Keratinocyte (primary cell): ENCODE data around the gene RIF1. TPM values are rescaled to one million over a fixed set of nuclear protein-coding genes. Genes with fewer than 3 reads are reported as not detected.

Source experiments
- DNase-seq: peaks from one replicate; pipeline ENCODE4 v3.0.0-alpha.2; 2011; ENCODE audit warnings: low read depth, missing footprints, low spot score
- FAIRE-seq: peaks from 2 replicates; lab custom pipeline; 2011; peaks lifted over from hg19 to GRCh38; lab: Jason Lieb, UNC
- H2AFZ ChIP-seq: 2 replicates; pipeline ENCODE4 v1.6.0; 2012; ENCODE audit warnings: low read length, control low read depth, inconsistent platforms; ENCODE audit not compliant: control insufficient read depth
- H3K27ac ChIP-seq: 2 replicates; pipeline ENCODE4 v1.5.1; 2011; ENCODE audit warnings: low read length; ENCODE audit not compliant: control insufficient read depth, insufficient read depth
- H3K27me3 ChIP-seq: 3 replicates; pipeline ENCODE4 v1.6.0; 2011; ENCODE audit warnings: low read length; ENCODE audit not compliant: control insufficient read depth, insufficient read depth; ENCODE audit errors: extremely low read depth
- H3K36me3 ChIP-seq, 2 experiments: 2 replicates in 1 of 2; 3 replicates in 1 of 2; pipeline ENCODE4 v1.5.1; 2011; ENCODE audit warnings: low read length in 2 of 2, mild to moderate bottlenecking in 1 of 2; ENCODE audit not compliant: control insufficient read depth in 2 of 2, insufficient read depth in 2 of 2; ENCODE audit errors: extremely low read depth in 1 of 2
- H3K4me1 ChIP-seq: 3 replicates; pipeline ENCODE4 v1.5.1; 2011; ENCODE audit warnings: low read length; ENCODE audit not compliant: control insufficient read depth, insufficient read depth; ENCODE audit errors: extremely low read depth
- H3K4me2 ChIP-seq: 3 replicates; pipeline ENCODE4 v1.6.0; 2011; ENCODE audit warnings: low read depth, low read length; ENCODE audit not compliant: control insufficient read depth, insufficient read depth; ENCODE audit errors: extremely low read depth
- H3K4me3 ChIP-seq, 3 experiments: fragments of 200-600 bp in 1 of 3; sonication (generic) in 1 of 3; 2 replicates in 2 of 3; 3 replicates in 1 of 3; pipeline ENCODE4 v1.5.1; 2011 to 2016; ENCODE audit warnings: low read length in 3 of 3, mild to moderate bottlenecking in 3 of 3, control low read depth in 2 of 3, inconsistent platforms in 1 of 3, low read depth in 1 of 3, mixed read lengths in 1 of 3, mixed run types in 1 of 3, moderate library complexity in 1 of 3; ENCODE audit not compliant: control insufficient read depth in 2 of 3, insufficient read depth in 2 of 3; ENCODE audit errors: extremely low read depth in 1 of 3
- H3K79me2 ChIP-seq: 2 replicates; pipeline ENCODE4 v1.6.0; 2012; ENCODE audit warnings: low read length; ENCODE audit not compliant: control insufficient read depth, insufficient read depth
- H3K9ac ChIP-seq: 3 replicates; pipeline ENCODE4 v1.6.0; 2011; ENCODE audit warnings: low read length; ENCODE audit not compliant: control insufficient read depth, insufficient read depth; ENCODE audit errors: extremely low read depth
- H3K9me1 ChIP-seq: 3 replicates; pipeline ENCODE4 v1.6.0; 2011; ENCODE audit warnings: low read length; ENCODE audit not compliant: control insufficient read depth, insufficient read depth; ENCODE audit errors: extremely low read depth
- H3K9me3 ChIP-seq: 2 replicates; pipeline ENCODE4 v1.5.1; 2012; ENCODE audit warnings: low read depth, low read length; ENCODE audit not compliant: control insufficient read depth
- H4K20me1 ChIP-seq: 3 replicates; pipeline ENCODE4 v1.6.0; 2011; ENCODE audit warnings: low read length; ENCODE audit not compliant: control insufficient read depth, insufficient read depth; ENCODE audit errors: extremely low read depth
- EZH2 ChIP-seq: IDR thresholded peaks from one replicate; pipeline ENCODE4 v1.6.1; 2012; ENCODE audit warnings: inconsistent platforms, mild to moderate bottlenecking, low read length, moderate library complexity
- dilution Hi-C: fragments of 300-500 bp; cut with MboI; formaldehyde crosslinking; loops from one replicate; pipeline ENCODE4 v1.7.0; 2020; ENCODE audit warnings: low sequenced_read_pairs; ENCODE audit not compliant: extremely low pct_ligation_motif_present
- polyA plus RNA-seq, 5 experiments: library from polyadenylated mRNA; depleted of rRNA in 3 of 5; stranded (reverse) in 3 of 5; stranded (forward) in 1 of 5; unstranded in 1 of 5; fragments of >200 nt; gene quantifications; 1 replicate in 1 of 5; 2 replicates in 3 of 5; 3 replicates in 1 of 5; pipeline versions ENCODE4 v1.2.1 to v1.2.3, GENCODE V29; 2011 to 2012; ENCODE audit warnings: missing spikeins in 2 of 5, low read depth in 1 of 5, low replicate concordance in 1 of 5
- TF ChIP-seq, protein P1 (sequence below), 3 experiments: IDR thresholded peaks in 1 of 3; conservative IDR thresholded peaks in 1 of 3; optimal IDR thresholded peaks in 1 of 3; 2 replicates in 2 of 3; 3 replicates in 1 of 3; pipeline versions ENCODE3 to v1.5.1; 2011; ENCODE audit warnings: low read length in 3 of 3, mild to moderate bottlenecking in 3 of 3, moderate library complexity in 2 of 3, control low read depth in 1 of 3, inconsistent platforms in 1 of 3; ENCODE audit not compliant: insufficient read depth in 2 of 3; ENCODE audit errors: extremely low read depth in 1 of 3

RIF1 gene
- polyA plus RNA-seq, 1 donor (not counting 4 experiments of a cell fraction or from before 2014, with no cell fraction given), result 11.5 TPM

DNA sequence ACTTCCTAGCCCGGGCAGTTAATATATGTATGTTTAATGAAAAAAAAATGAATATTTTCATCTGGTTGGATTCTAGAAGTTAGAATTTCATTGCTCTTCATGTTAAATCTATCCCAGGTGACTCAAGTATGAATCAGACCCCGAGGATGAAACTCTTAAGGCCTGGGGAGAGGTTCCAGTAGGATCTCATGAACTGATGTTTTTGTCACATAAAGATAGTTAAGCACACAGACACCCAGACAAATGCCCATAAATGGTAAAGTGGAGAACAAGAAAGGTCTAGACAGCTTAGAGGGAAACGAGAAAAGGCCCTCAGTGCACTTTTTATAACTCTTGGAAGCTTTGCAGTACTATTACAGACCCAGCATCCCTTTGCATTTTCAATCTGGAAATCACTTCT is 114.1 kb downstream of the RIF1 start:
- dilution Hi-C loops, result no loop called here
- FAIRE-seq, result no peak
- TF ChIP-seq, protein P1, sequence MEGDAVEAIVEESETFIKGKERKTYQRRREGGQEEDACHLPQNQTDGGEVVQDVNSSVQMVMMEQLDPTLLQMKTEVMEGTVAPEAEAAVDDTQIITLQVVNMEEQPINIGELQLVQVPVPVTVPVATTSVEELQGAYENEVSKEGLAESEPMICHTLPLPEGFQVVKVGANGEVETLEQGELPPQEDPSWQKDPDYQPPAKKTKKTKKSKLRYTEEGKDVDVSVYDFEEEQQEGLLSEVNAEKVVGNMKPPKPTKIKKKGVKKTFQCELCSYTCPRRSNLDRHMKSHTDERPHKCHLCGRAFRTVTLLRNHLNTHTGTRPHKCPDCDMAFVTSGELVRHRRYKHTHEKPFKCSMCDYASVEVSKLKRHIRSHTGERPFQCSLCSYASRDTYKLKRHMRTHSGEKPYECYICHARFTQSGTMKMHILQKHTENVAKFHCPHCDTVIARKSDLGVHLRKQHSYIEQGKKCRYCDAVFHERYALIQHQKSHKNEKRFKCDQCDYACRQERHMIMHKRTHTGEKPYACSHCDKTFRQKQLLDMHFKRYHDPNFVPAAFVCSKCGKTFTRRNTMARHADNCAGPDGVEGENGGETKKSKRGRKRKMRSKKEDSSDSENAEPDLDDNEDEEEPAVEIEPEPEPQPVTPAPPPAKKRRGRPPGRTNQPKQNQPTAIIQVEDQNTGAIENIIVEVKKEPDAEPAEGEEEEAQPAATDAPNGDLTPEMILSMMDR (optimal IDR thresholded peaks at IDR 0.05 in 1 of 3, IDR thresholded peaks at IDR 0.05 in 1 of 3, conservative IDR thresholded peaks at IDR 0.05 in 1 of 3; ENCODE audit: extremely low read depth in 1 of 3, insufficient read depth in 2 of 3, low read length in 3 of 3), result no peak
- no peak for TF ChIP-seq EZH2
- no peaks in the 10 kb centered on the region for H3K9me3 ChIP-seq
- no peak overlapping the region for H3K9ac ChIP-seq
- no peaks in the 10 kb centered on the region for H3K27me3 ChIP-seq
- H2AFZ ChIP-seq, result no peak overlapping the region
- H3K27ac ChIP-seq, result no peak overlapping the region
- H4K20me1 ChIP-seq, result no peaks in the 10 kb centered on the region
- DNase-seq, result no peak
- no peak overlapping the region for H3K4me3 ChIP-seq
- no peak overlapping the region for H3K4me2 ChIP-seq
- no peaks in the 10 kb centered on the region for H3K4me1 ChIP-seq
- H3K9me1 ChIP-seq, result no peaks in the 10 kb centered on the region
- no peaks in the 10 kb centered on the region for H3K79me2 ChIP-seq
- H3K36me3 ChIP-seq, result no peaks in the 10 kb centered on the region

DNA sequence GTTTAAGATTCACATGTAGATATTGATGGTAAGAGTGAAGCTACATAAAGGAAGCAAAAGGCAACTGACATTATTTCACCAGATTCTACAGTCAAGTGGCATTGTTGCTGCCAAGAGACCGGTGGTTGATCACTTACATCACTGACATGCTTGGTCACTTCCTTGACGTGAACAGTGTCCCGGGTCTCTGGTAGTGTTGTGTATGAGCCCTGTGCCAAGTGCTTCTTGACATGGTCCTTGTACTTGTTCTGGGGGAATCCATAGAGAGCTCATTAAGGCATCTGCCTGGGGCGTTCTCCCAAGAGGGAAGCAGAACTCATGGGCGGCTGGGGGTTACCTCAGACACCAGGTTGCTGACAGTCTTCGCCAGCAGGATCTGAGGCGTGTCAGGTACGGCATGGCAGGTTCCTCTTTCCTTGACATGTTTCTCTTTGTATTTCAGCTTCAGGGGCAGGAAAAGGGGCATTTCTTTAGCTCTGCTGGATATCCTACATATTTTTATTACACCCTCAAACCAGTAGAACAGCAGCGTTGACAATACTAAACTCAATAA is 116.2 kb downstream of the RIF1 start:
- no peaks in the 10 kb centered on the region for H3K27me3 ChIP-seq
- H3K9me3 ChIP-seq, result no peaks in the 10 kb centered on the region
- no peak overlapping the region for H3K4me2 ChIP-seq
- no peak overlapping the region for H3K9ac ChIP-seq
- no peaks in the 10 kb centered on the region for H4K20me1 ChIP-seq
- DNase-seq (no peak), FAIRE-seq (no peak)
- dilution Hi-C loops, result no loop called here
- H3K4me1 ChIP-seq, result no peaks in the 10 kb centered on the region
- TF ChIP-seq, protein P1 (optimal IDR thresholded peaks at IDR 0.05 in 1 of 3, IDR thresholded peaks at IDR 0.05 in 1 of 3, conservative IDR thresholded peaks at IDR 0.05 in 1 of 3; ENCODE audit: extremely low read depth in 1 of 3, insufficient read depth in 2 of 3, low read length in 3 of 3), result no peak
- TF ChIP-seq EZH2, result no peak
- H3K79me2 ChIP-seq, result no peaks in the 10 kb centered on the region
- no peak overlapping the region for H3K4me3 ChIP-seq
- H3K9me1 ChIP-seq, result no peaks in the 10 kb centered on the region
- H2AFZ ChIP-seq, result no peak overlapping the region
- H3K36me3 ChIP-seq, result no peaks in the 10 kb centered on the region
- no peak overlapping the region for H3K27ac ChIP-seq
